OCI-LY3 (cell line): ENCODE results near the gene CDK16.

Experiments
- EZH2phosphoT487 ChIP-seq: fragments of 200-600 bp; shearing (Covaris generic); IDR thresholded peaks from 2 replicates; pipeline ENCODE4 v1.6.1; 2018; ENCODE audit warnings: antibody characterized with exemption, mixed run types, low read depth
- TF ChIP-seq, protein P1 (sequence below): fragments of 200-600, 300-600 bp; sonication (generic); IDR thresholded peaks from 2 replicates; pipeline ENCODE4 v1.5.1; 2014; ENCODE audit warnings: antibody characterized with exemption, low read length, low read depth

DNA sequence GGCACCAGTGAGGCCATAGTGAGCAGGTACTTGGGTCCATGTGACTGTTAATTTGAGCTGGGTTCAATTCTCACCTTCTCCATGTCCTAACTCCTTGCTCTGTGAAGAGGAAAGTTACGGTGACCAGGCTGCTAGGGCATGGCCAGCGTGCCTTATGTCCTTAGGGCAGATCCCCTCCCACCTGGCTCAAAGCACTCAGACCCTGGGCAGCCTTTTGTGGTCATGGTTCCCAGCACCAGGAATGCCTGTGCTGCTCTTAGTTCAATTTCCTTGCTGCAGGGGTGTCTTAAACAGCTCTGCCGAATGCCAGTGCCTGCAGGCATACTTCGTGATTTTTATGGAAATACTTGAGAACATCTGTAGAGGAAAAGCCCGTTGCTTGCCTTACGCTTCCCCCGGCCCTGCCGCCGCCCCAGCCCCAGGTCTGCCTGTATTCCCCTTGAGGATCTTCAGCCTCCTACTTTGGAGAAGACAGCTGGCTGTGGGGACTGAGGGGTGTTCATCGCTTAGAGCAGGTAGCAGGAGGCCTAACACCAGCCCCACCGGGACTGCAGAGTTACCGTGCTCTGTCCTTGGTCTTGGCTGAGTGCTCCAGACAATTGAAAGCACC is 3.1 kb upstream of the CDK16 start:
- TF ChIP-seq, protein P1, sequence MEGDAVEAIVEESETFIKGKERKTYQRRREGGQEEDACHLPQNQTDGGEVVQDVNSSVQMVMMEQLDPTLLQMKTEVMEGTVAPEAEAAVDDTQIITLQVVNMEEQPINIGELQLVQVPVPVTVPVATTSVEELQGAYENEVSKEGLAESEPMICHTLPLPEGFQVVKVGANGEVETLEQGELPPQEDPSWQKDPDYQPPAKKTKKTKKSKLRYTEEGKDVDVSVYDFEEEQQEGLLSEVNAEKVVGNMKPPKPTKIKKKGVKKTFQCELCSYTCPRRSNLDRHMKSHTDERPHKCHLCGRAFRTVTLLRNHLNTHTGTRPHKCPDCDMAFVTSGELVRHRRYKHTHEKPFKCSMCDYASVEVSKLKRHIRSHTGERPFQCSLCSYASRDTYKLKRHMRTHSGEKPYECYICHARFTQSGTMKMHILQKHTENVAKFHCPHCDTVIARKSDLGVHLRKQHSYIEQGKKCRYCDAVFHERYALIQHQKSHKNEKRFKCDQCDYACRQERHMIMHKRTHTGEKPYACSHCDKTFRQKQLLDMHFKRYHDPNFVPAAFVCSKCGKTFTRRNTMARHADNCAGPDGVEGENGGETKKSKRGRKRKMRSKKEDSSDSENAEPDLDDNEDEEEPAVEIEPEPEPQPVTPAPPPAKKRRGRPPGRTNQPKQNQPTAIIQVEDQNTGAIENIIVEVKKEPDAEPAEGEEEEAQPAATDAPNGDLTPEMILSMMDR = no peak
- TF ChIP-seq EZH2phosphoT487 = no peak
